GM18517 (cell line): ENCODE measurements around the gene CPM.
"Not testable (repeated sequence)": the region's sequence is repeated elsewhere in the genome, so short reads cannot be mapped to it uniquely, and the experiment has no call there.

Experiments
- ATAC-seq: cut with Tn5 transposase; IDR thresholded peaks from one replicate; pipeline ENCODE4 v1.9.1; 2021; ENCODE audit warnings: mild to moderate bottlenecking, moderate library complexity; ENCODE audit not compliant: unreplicated experiment

Gene CPM

GRCh38 chr12:68854554-68854953, 78.4 kb downstream of the CPM start:
- ATAC-seq = no peak

GRCh38 chr12:68854078-68854468, 78.9 kb downstream of the CPM start:
- ATAC-seq = no peak

GRCh38 chr12:68853396-68854077, 79.4 kb downstream of the CPM start:
- no peak for ATAC-seq

GRCh38 chr12:68851592-68852306, 81.2 kb downstream of the CPM start:
- ATAC-seq = no peak

- ATAC-seq = no peak
These were observed 82.6 kb downstream of the CPM start for GRCh38 chr12:68850390-68850789.

- ATAC-seq = no peak
These were observed 86.2 kb downstream of the CPM start for GRCh38 chr12:68846811-68847210.

- ATAC-seq = no peak
These were observed 87.9 kb downstream of the CPM start for GRCh38 chr12:68844788-68845695.

GRCh38 chr12:68844318-68844745, 88.6 kb downstream of the CPM start:
- no peak for ATAC-seq

- ATAC-seq = no peak
These were observed 90.0 kb downstream of the CPM start for GRCh38 chr12:68842784-68843567.

- no peak for ATAC-seq
These were observed 90.8 kb downstream of the CPM start for GRCh38 chr12:68842123-68842522.

- no peak for ATAC-seq
These were observed 91.3 kb downstream of the CPM start for GRCh38 chr12:68841717-68842116.

- ATAC-seq = not testable (repeated sequence)
These were observed 91.8 kb downstream of the CPM start for GRCh38 chr12:68841175-68841574.

- no peak for ATAC-seq
These were observed 93.5 kb downstream of the CPM start for GRCh38 chr12:68839183-68840147.

GRCh38 chr12:68838046-68838886, 94.7 kb downstream of the CPM start:
- no peak for ATAC-seq

- ATAC-seq = no peak
These were observed 95.8 kb downstream of the CPM start for GRCh38 chr12:68837215-68837614.

GRCh38 chr12:68835333-68835908, 97.5 kb downstream of the CPM start:
- no peak for ATAC-seq

- ATAC-seq = no peak
These were observed 99.5 kb downstream of the CPM start for GRCh38 chr12:68833508-68833907.

- no peak for ATAC-seq
These were observed 100.5 kb downstream of the CPM start for GRCh38 chr12:68832504-68832867.
